Measurements from ENCODE around the gene CYP2R1.

Gene CYP2R1

DNA sequence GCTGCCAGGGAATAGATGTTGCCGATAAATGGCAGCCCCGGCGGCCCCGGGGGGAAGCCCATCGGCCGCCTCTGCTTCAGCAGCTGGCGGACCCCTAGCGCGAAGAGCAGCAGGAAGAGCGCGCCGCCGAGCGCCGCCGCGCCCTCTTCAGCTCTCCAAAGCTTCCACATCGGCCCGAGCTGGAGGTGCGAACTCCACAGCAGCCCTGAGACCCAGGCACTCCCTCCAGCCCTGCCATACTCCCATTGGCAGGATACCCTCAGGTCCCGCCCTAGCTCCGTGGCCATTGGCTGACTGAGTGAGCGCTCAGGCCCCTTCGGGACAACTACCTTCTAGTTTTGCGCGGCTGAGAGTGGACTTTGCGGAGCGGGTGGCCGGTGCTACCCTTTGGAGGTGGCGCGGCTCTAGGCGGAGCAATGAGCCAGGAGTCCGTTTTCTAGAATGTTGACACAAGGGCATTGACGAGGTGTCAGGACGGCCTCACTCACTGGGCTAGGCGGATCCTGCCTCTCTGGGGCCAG lies at the start of gene CYP2R1:
Gene CYP2R1 (minus strand): TSS at position 196 of the 521 bp plus-strand sequence. CDS start 26 bp downstream, at position 170.
- peak; percentile 96 for DNase-seq (ENCODE audit: low read depth)

- no peak for DNase-seq (ENCODE audit: low read depth)
These were observed 46.9 kb upstream of the CYP2R1 start for GRCh38 chr11:14938936-14939335.

DNA sequence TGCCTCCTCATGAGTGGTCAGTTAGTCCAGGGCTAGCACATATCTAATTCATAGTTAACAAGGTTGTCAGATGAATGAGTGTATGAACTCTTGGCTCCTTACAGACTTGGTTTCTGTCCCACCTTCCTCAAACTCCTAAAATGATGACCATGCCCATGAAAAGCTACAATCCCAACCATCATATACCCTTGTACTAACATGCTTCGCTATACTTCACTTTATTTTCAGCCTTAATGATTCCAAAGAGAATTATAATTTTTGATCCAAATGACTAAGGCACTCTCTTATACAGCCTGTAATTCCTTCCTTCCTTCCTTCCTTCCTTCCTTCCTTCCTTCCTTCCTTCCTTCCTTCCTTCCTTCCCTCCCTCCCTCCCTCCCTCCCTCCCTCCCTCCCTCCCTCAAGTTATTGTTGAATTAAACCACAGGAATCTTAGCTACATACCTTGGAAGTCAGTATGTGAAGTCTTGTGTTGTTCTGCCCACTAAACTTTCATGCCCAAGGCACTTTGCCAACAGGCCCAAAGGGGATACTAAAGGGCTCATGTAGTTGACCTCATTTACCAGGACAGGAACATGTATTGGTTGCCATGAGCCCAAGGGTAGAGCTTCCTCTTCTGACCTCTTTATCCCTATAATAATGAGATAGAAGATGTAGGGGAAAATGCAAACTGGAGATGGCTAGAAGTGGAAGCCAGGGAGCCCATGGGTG lies 42.8 kb upstream of the CYP2R1 start:
- no peak for DNase-seq (ENCODE audit: low read depth)

DNA sequence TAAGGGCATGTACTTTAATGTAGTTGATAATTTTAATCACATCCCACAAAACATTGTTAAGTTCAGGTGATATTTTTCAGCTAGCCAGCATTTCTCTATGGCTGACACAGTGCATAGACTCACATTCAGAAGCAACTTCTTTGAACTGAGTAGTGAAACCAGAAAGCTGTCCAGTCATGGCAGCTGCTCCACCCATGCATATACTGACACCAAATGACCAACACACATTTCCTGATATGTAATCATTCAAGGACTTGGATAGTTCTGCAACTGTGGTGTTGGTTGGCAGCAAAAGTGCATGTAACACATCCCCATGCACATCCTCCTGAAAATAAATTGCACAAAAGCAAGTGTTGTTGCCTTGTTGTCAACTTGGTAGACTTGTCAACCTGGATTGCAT lies 40.4 kb upstream of the CYP2R1 start:
- DNase-seq (ENCODE audit: low read depth) = no peak

DNA sequence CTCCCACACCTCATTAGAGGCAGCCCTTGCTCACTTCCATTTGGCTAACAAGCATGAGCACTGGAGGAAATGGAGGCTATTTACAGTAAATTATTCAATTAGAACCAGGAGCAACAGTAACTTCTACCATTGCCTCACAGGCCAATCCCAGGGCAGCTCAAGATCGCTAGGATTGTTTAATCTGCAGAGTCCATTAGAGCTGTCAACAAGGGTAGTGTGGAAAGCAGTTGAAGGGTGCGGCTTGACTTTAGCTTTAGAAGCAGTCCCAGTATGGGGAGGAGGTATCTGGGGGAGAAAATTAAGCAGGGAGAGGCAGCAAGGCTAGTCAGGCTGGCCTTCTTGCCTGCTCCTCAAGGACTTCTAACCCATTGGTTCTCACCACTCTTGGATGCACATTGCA lies 38.3 kb upstream of the CYP2R1 start:
- no peak for DNase-seq (ENCODE audit: low read depth)

DNA sequence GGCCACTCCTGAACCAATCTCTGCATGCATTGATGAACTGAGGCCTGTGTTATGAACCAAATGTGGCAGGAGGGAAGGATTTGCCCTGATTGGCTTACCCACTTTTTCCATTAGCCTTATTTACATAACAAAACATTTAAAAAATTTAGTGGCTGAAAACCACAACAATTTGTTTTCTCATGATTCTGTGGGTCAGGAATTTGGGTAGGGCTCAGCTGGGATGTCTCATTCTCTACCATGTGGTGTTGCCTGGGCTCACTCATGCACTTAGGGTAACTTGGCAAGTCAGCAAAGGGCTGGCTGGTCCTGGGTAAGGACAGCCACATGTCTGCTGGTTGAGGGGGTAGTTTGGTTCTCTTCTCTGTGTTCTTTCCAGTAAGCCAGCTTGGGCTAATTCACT lies 35.1 kb upstream of the CYP2R1 start:
- no peak for DNase-seq (ENCODE audit: low read depth)

DNA sequence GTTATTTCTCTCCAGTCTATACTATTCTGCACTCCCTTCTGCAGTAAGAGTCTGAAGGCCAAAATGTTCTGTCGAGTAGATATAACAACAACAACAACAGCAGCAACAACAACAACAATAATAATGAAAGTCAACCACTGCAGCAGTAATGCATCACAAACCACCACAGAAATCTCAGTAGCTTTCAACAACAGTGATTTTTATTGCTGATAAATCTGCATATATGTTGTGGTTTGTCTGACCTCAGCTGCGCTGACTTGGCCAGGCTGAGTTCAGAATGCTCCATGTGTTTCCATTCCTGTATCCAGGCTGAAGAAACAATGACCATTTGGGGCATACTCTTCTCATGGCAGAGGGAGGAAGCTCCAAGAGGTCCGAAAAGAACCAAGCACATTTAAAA lies 32.3 kb upstream of the CYP2R1 start:
- DNase-seq (ENCODE audit: low read depth) = no peak

DNA sequence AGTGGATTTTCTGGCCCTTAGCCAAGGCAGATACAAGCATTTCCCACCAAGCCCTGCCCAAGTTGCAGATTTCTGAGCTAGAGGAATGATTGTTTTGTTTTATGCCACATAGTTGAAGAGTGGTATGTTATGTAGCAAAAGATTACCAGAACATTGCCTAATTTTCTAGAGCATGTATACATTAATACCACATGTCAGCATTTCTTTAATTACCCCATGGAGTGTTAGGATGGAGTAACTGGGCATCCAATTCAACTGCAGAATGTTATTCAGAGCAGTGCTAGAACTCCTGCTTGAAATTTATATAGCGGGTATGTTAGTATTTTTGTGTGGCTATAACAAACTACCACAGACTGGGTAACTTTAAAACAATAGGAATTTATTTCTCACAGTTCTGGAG lies 24.4 kb upstream of the CYP2R1 start:
- DNase-seq (ENCODE audit: low read depth) = no peak

DNA sequence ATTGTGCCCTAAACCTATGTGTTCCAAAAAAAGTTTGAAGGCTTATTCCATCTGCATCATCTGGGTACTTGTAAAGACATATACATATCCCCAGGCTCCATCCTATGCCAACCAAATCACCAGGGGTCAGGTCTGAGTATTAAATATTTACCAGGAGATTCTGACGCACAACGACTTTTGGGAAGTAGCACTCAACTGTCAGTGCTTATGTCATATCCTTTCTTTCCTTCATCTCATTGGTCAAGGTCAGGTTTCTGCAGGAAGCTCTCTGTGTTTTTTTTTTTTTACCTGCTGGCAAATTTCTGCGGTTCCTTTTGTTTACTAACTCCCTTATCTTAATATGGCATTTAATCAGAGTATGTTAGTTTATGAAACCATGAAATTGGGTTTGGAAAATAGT lies 22.5 kb upstream of the CYP2R1 start:
- DNase-seq (ENCODE audit: low read depth) = no peak

- no peak for DNase-seq (ENCODE audit: low read depth)
These were observed 16.3 kb upstream of the CYP2R1 start for GRCh38 chr11:14908214-14908880.

DNA sequence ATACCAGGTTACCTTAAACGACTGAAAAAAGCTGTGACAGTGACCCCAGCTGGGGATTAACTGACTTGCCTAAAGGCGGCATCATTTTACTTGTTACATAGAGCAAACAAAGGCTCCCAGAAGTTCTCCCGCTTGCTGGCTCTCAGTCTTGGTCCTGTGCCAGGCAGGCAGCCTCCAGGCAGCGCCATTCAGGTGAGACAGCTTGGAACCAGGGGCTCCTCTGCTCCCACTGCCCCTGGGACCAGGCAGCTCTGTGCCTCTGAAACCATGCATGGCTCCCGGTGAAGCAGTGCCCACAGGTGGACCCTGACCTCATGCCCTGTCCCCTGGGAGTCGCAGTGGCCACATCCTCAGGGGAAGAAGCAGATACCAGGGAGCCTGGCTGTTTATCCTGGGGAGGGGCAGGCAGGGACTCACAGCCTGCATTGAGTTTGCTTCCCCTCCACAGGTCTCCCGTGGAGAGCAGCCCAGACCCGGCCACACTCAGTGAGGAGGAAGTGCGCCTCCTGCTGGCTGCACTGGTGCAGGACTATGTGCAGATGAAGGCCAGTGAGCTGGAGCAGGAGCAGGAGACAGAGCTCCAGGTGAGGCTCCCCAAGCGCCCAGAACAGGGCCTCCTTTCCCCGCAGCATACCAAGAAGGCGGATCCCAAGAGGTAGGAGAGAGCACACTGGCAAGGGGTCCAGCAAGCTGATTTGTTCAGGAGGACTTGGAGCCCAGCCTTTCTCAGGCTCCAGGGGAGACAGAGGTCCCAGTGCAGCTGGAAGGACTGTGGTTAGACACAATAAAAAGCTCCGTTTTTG lies 15.6 kb upstream of the CYP2R1 start:
- peak; percentile 43 for DNase-seq (ENCODE audit: low read depth)

DNA sequence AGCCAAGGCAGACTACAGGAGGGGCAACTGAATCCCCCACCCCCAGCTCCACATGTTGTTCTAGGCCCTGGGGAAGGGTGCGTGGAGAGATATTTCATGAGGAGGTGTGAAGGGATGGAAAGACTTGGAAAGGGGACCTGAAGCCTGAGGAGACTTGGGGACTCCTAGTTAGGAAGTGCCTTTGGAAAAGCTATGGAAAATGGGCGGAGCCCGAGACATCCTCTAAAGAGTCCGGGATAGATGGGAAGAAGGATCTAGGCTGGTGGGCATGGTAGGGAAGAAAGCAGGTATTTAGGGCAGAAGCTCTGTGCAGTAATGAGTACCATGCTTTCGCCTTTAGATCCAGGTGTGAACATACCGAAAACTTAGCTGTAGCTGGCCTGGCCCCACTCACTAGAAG lies 15.0 kb upstream of the CYP2R1 start:
- DNase-seq (ENCODE audit: low read depth) = no peak

GRCh38 chr11:14906578-14906977 lies 14.5 kb upstream of the CYP2R1 start:
- no peak for DNase-seq (ENCODE audit: low read depth)

- DNase-seq (ENCODE audit: low read depth) = no peak
These were observed 13.3 kb upstream of the CYP2R1 start for GRCh38 chr11:14905104-14906033.

DNA sequence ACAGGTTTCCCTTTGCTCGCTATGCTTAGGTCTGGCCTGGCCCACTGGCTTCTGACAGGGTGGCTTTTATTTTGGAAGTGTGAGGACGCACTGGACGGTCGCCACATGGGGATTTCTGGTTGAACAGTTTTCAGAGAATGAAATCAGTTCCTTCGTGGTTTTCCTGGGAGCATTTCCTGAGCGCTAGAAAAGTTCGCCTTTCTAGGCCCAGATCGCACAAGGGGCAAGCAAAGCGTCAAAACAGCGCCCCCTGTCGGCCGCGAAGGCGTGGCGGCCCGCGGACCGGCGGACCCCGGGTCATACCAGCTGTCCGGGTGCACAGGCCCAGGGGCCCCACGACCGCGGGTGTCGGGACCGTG lies 12.7 kb upstream of the CYP2R1 start:
- no peak for DNase-seq (ENCODE audit: low read depth)

DNA sequence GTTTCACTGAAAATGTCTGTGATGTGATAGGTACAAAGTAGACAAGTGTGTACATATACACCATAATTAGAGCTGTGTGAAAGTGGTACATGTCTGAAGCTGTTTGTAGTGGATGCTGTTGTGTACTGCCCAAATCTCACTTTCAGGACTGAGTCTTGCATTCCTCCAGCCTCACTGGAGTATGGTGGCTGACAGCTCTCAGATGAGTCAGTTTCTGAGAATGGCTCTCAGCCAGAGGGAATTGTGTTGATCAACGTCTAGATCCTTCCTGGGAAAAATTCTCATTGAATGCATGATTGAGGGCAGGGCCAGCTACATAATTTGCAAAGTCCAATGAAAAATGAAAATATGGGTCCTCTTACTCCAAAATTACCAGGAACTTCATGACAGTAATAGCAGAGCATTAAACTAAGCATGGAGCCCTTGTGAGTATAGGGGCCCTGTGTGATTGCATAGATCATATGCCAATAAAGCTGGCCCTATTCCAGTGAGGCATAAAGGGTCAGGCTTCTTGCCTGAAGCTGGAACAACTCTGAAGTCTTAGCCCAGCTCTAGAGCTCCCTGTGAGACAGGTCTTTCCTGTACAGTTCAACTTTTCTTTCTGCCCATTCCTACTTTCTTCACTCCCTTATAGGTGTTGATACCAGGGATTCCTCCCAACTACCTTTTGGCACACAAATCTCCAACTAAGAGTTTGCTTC lies 10.8 kb upstream of the CYP2R1 start:
- no peak for DNase-seq (ENCODE audit: low read depth)

- DNase-seq (ENCODE audit: low read depth) = no peak
These were observed 6.9 kb upstream of the CYP2R1 start for GRCh38 chr11:14898906-14899305.

DNA sequence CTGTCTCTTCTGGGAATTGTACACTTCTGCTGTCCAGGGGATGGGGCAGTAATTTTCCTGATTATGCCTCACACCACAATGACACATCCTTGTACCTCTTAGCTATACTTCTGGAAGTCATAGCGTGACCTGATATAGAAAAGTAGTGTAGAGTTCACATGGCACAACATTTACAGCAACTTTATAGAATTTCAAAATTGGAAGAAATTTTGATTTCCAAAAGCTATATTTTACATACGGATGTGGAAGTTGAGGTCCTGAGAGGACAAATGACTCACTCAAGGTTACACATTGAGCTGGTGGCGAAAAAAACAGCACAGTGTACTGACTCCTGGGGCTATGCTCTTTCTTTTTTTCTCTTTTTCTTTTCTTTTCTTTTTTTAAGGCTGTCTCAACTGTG lies 6.3 kb upstream of the CYP2R1 start:
- DNase-seq (ENCODE audit: low read depth) = no peak

DNA sequence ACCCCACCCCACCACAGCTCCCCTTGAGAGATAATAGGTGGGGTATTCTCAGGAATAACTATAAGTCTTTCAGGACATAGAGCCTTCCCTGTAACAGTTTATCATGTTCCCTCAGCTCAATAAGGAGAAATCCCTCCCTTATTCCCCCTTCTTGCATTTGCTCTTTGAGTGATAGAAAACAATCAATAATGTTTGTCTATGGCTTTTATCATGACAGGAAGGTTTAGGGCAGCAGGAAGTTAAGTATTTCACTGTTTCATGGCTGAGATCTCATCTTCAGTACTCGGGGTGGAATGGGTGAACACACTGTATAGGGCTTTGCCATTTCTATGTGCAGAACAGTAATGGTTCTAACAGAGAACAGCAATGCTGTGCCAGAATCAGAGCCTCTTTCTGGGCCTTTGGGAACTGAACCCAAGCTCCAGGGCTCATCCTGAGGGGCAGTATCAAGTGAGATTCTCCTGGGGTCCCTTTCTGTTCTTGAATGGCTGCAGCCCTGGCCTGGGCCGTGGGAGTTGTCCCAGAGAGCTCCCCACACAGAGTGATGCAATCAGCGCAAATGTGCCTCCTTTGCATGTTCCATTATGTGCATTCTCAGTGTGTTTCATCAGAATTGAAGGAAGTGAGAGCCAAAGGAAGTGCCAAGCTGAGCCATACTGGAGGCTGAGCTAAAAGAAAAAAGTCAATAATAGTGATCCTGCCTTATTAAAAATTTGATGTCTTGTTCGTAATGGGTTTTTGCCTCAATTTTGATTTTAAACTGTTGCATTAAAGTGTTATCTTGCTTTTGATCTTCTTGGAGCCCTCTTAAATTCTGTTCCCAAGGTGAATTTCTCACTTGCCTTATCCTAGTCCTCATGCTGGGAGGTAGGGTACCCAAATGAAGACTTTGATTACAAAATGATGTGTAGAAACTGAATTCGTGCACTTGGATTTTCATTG lies 2.9 kb upstream of the CYP2R1 start:
- no peak for DNase-seq (ENCODE audit: low read depth)

DNA sequence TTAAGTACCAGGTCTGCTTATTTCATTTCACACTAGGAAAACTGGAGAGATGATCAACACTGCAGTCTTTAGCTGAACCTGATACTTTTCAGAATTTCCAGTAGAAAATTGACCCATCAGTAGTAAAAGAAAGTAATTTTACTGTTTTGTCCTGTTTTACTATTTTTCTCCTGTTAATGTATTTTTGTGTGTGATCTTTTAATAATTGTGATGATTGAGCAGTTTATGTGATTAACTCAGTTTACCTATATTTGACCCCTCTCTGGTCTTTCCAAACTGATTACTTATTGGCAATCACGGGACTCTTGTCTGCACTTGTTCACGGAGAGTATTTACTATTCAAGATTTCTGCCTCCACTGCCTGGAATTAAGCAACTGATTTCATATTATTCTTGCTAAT lies 546 bp upstream of the CYP2R1 start:
- DNase-seq (ENCODE audit: low read depth) = no peak
